Measurements from ENCODE around the gene EFHC2.

EFHC2 gene

GRCh38 chrX:44247468-44247867, 96.0 kb downstream of the EFHC2 start:
- no peak overlapping the region for H3K4me3 ChIP-seq (ENCODE audit: low read depth, low read length)
- no peak for TF ChIP-seq CTCF (IDR thresholded peaks at IDR 0.05; ENCODE audit: borderline replicate concordance, insufficient read depth, low read depth, low read length)

- TF ChIP-seq CTCF (IDR thresholded peaks at IDR 0.05; ENCODE audit: borderline replicate concordance, insufficient read depth, low read depth, low read length) = no peak
- H3K4me3 ChIP-seq (ENCODE audit: low read depth, low read length) = no peak overlapping the region
These were observed 96.6 kb downstream of the EFHC2 start for GRCh38 chrX:44246826-44247225.

- TF ChIP-seq CTCF (IDR thresholded peaks at IDR 0.05; ENCODE audit: borderline replicate concordance, insufficient read depth, low read depth, low read length) = no peak
- no peak overlapping the region for H3K4me3 ChIP-seq (ENCODE audit: low read depth, low read length)
These were observed 97.7 kb downstream of the EFHC2 start for GRCh38 chrX:44245733-44246132.

DNA sequence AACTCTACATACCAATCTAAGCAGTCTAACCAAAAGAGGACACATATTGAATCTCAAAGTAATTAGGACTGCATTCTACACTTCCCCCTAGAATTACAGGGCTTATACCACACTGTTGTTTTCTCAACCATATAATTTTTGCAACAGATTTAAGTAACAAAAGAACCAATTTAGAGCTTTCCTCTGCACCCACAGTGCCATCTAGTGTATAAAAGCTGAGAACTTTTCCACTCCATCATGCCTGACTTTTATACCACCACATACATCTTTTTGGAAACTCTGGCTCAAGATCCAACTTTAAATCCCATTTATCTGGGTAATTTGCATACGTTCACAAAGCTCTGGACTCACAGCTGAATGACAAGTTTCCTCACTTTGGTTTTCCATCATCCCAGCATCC, 99.5 kb downstream of the EFHC2 start:
- 0 out of 2 replicates have a peak, but pooled peaks have one; percentile 26 for TF ChIP-seq CTCF (IDR thresholded peaks at IDR 0.05; ENCODE audit: borderline replicate concordance, insufficient read depth, low read depth, low read length)

GRCh38 chrX:44241546-44241945, 101.9 kb downstream of the EFHC2 start:
- no peak overlapping the region for H3K4me3 ChIP-seq (ENCODE audit: low read depth, low read length)
- TF ChIP-seq CTCF (IDR thresholded peaks at IDR 0.05; ENCODE audit: borderline replicate concordance, insufficient read depth, low read depth, low read length) = no peak

More for the DNA sequence above, 99.5 kb downstream of the EFHC2 start:
- H3K4me3 ChIP-seq (ENCODE audit: low read depth, low read length) = no peak overlapping the region

- no peak for TF ChIP-seq CTCF (IDR thresholded peaks at IDR 0.05; ENCODE audit: borderline replicate concordance, insufficient read depth, low read depth, low read length)
- H3K4me3 ChIP-seq (ENCODE audit: low read depth, low read length) = no peak overlapping the region
These were observed 103.4 kb downstream of the EFHC2 start for GRCh38 chrX:44240036-44240435.

DNA sequence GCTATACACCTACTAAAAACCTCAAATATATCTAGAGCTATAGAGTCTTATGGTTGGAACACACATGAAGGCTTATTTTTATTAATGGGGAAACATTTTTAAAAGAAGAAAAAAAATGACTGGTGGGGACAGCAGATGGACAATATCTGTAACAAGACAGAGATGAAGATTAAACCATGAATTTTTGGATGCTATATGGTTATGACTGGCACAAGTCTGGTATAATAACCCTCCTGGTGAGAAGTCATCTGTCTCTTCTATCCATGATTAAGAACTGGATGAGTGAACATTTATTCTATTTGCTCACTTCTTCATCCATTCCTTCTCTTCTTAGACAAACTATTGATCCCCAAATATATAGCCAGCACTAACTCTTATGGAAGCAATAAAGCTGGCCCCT, 104.4 kb downstream of the EFHC2 start:
- TF ChIP-seq CTCF (IDR thresholded peaks at IDR 0.05; ENCODE audit: borderline replicate concordance, insufficient read depth, low read depth, low read length) = no peak
- H3K4me3 ChIP-seq (ENCODE audit: low read depth, low read length) = no peak overlapping the region

Data from GM12875 (cell line).